GM10266 (cell line): ENCODE data around the gene IRF2.

Experiments
- DNase-seq: peaks from one replicate; pipeline ENCODE4 v3.0.0; 2012; ENCODE audit errors: extremely low spot score
- TF ChIP-seq, protein P1 (sequence below): IDR thresholded peaks from 2 replicates; pipeline ENCODE4 v1.5.1; 2012; ENCODE audit warnings: mild to moderate bottlenecking, low read depth; ENCODE audit not compliant: control insufficient read depth, insufficient read depth; ENCODE audit errors: missing control alignments

The IRF2 gene

DNA sequence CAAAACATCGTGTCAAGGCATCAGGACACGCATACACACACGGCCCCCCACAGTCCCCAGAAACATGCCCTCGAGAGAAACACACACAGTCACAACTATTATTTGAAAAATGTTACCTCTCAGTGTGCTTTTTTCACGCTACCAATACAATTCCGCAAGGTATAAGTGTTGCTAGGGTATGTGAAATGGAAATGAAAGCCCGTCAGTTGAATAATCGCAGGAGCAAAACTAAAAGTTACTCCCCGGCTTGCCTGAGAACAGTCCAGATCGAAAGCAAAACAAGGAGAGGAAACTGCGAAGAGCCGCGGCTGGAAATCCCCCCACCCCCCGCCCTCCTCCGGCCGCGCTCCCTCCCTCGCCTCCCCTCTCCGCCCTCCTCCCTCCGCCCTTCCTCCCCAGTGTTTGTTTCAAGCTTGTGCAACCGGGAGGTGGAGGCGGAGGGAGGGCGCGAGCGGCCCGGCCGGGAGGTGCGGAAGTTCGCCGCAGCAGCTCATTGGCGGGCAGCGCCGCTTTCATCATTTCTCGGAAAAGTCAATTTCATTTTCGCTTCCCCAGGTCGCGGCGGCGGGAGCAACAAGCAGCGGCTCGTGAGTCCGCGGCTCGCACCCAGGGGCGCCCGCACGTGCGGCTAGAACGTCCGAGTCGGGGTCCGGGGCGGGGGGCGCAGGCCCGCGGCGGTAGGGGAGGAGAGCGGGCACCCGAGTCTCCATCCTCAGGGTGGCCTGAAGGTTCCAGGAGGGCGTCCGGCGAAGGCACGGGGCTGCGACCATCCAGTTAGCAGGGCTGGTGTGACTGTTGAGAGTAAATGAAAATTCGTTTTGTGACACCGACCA lies at the start of gene IRF2:
Gene IRF2, minus strand, starts transcription at position 288 of the 833 bp plus-strand sequence. CDS start 45,486 bp downstream, outside the sequence.
- TF ChIP-seq, protein P1, sequence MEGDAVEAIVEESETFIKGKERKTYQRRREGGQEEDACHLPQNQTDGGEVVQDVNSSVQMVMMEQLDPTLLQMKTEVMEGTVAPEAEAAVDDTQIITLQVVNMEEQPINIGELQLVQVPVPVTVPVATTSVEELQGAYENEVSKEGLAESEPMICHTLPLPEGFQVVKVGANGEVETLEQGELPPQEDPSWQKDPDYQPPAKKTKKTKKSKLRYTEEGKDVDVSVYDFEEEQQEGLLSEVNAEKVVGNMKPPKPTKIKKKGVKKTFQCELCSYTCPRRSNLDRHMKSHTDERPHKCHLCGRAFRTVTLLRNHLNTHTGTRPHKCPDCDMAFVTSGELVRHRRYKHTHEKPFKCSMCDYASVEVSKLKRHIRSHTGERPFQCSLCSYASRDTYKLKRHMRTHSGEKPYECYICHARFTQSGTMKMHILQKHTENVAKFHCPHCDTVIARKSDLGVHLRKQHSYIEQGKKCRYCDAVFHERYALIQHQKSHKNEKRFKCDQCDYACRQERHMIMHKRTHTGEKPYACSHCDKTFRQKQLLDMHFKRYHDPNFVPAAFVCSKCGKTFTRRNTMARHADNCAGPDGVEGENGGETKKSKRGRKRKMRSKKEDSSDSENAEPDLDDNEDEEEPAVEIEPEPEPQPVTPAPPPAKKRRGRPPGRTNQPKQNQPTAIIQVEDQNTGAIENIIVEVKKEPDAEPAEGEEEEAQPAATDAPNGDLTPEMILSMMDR = no peak

DNA sequence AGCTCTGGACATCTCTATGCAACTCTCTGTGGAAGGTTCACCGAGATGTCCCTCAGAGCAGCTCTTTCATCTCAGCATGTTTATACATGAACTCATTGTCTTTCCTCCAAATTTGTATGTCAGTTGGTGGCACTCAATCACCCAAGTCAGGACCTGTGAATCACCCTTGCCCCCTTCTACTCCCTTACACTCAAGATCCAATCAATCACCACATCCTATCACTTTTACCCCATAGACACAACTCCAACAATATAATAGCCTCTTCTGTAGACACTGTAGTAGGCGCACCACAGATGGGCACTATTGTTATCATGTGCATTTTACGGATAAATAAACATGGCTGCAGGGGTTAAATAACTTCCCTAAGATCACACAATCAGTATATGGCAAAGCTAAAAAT lies 41.3 kb upstream of the IRF2 start:
- TF ChIP-seq, protein P1 = no peak

More for the DNA sequence above, at the start of gene IRF2:
- DNase-seq = peak; percentile 98

DNA sequence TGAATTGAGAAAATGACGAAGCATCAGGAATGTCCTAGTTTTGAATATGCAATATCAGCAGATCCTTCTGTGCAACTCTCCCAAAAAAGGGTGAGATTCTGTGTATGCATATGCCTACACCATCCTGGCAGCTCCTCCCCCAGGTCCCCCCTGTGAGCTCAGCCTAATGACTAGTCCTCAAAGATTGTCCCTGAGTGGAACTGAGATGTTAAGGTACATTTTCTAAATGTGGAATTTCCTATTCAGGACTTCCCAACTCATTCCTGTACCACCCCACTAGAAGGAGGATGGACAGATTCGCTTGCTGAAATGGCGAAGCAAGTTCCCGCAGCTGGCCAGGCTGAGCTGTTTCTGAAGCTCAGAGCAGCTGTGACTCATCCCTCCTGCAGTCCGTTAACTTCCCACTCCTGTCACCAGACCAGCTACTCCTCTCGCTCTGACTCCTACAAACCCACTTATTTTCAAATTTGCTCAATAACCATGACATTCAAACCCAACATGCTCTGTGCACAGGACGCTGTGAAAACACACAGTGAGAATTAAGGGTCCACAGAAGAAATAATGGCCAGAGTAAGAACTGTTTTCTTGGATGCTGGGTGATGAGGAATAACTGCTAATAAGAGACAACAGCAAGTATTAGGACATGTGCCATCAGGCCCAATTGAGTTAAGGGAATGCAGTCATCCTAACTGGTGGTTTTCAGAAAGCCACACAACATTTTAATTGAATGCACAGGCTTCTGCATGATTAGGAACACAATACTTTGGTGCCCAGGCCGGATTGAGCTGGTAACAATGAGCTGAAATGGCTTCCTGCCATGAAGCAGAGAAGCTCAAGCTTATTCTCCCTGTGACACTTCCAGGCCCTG lies 40.0 kb upstream of the IRF2 start:
- DNase-seq = peak; percentile 86
- TF ChIP-seq, protein P1 = no peak

More for the DNA sequence above, 41.3 kb upstream of the IRF2 start:
- no peak for DNase-seq

DNA sequence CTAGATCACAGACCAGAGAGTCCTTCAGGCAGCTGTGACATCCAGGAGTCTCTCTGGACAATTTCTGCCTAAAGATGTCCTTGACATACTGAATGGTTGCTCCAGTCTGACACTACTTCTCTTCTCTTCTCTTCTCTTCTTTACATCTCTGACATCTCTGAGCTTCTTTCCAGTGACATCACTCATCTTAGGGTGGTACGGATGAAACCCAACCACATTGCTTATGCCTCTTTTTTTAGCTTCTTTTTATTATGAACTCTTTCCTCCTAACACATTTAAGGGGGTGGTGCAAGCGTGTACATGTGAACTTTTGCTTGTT lies 39.4 kb upstream of the IRF2 start:
- DNase-seq = peak; percentile 34
- TF ChIP-seq, protein P1 = no peak

DNA sequence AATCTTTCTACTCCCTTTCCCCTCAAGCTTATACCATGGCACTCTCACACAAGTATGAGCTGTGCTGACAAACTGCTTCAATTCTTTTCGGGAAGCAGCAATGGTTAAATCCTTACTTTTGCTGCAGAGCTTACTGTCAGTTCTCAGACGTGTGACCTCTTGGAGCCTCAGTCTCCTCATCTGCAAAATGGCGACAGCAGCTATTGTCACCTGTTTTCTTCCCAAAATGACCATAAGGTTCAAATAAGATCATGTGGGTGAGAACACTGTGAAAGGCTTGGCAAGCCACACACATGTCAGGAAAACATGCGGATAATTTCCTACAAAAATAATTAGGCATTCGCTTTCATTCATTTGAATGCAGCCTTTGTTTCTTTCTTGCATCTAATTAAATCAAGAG lies 36.8 kb upstream of the IRF2 start:
- TF ChIP-seq, protein P1 = no peak
- no peak for DNase-seq

DNA sequence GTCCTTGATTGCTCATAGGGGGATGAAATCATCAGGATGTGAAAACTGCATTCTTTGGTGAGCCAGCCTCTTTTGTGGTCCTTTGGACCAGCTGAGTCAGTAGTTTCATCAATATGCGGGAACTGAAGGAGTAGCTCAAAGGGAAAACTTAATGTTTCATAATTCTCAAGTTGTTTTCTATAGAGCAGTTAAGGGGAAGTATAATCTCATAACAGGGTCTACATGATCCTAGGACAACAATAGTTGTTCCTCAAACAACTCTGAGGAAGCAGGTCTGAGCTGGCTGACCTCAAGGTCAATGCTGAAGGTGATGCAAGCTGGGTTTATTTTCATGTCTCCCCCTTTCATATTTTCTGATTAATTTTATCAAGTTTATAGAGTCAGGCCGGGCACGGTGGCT lies 36.1 kb upstream of the IRF2 start:
- TF ChIP-seq, protein P1 = no peak
- no peak for DNase-seq
